Type B pancreatic cell (in vitro differentiated cells): ENCODE results near the gene DSCAM. TPM values are rescaled to one million over a fixed set of nuclear protein-coding genes. Genes with fewer than 3 reads are reported as not detected.

Experiments
- DNase-seq: peaks from one replicate; pipeline ENCODE4 v3.0.0; 2021; ENCODE audit warnings: mixed read lengths; ENCODE audit not compliant: unreplicated experiment; ENCODE audit errors: extremely low spot score
- H3K27ac Mint-ChIP-seq: 2 replicates; pipeline ENCODE4 v1.8.0; 2021; ENCODE audit warnings: mild to moderate bottlenecking, mixed read lengths
- H3K27me3 Mint-ChIP-seq: 2 replicates; pipeline ENCODE4 v1.8.0; 2021; ENCODE audit warnings: mixed read lengths
- H3K36me3 Mint-ChIP-seq: 2 replicates; pipeline ENCODE4 v1.8.0; 2021; ENCODE audit warnings: mixed read lengths
- H3K4me1 Mint-ChIP-seq: one replicate; pipeline ENCODE4 v1.8.0; 2021; ENCODE audit warnings: mixed read lengths; ENCODE audit not compliant: unreplicated experiment
- H3K4me3 Mint-ChIP-seq: 2 replicates; pipeline ENCODE4 v1.8.0; 2021; ENCODE audit warnings: mild to moderate bottlenecking, mixed read lengths
- H3K9me3 Mint-ChIP-seq: 2 replicates; pipeline ENCODE4 v1.8.0; 2021; ENCODE audit warnings: mixed read lengths
- total RNA-seq: library from RNA; stranded (reverse); gene quantifications from 2 replicates; pipeline ENCODE4 v1.2.1, GENCODE V29; 2021; ENCODE audit warnings: low replicate concordance
- TF ChIP-seq, protein P1 (sequence below): fragments of 200-600 bp; sonication (generic); conservative IDR thresholded peaks from 2 replicates; pipeline ENCODE4 v1.5.0; 2021; ENCODE audit warnings: antibody characterized with exemption, mild to moderate bottlenecking

Gene DSCAM
- total RNA-seq, 1 donor from 2014 or later = 1.4 TPM

DNA sequence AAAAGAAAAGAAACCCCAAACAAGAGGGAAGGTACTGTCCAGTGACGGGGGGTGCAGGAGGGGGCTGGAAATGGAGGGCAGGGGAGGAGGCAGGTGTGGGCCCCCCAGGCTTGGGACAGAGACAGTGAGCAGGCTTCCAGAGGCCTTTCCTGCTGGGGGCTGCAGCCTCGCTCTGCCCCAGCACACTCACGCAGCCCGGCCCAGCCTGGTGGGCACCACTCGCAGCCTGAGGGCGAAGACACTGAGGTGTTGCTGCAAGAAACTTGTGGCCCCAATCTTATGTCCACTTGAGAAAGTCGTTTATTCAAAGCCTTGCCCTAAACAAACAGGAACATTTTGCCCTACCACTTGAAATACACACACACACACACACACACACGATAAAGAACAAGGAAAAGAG is 705.3 kb downstream of the DSCAM start:
- no peaks in the 10 kb centered on the region for H3K27me3 Mint-ChIP-seq
- DNase-seq = no peak
- no peak overlapping the region for H3K27ac Mint-ChIP-seq
- TF ChIP-seq, protein P1, sequence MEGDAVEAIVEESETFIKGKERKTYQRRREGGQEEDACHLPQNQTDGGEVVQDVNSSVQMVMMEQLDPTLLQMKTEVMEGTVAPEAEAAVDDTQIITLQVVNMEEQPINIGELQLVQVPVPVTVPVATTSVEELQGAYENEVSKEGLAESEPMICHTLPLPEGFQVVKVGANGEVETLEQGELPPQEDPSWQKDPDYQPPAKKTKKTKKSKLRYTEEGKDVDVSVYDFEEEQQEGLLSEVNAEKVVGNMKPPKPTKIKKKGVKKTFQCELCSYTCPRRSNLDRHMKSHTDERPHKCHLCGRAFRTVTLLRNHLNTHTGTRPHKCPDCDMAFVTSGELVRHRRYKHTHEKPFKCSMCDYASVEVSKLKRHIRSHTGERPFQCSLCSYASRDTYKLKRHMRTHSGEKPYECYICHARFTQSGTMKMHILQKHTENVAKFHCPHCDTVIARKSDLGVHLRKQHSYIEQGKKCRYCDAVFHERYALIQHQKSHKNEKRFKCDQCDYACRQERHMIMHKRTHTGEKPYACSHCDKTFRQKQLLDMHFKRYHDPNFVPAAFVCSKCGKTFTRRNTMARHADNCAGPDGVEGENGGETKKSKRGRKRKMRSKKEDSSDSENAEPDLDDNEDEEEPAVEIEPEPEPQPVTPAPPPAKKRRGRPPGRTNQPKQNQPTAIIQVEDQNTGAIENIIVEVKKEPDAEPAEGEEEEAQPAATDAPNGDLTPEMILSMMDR = no peak
- H3K4me1 Mint-ChIP-seq = no peaks in the 10 kb centered on the region
- no peak overlapping the region for H3K4me3 Mint-ChIP-seq
- no peaks in the 10 kb centered on the region for H3K36me3 Mint-ChIP-seq
- H3K9me3 Mint-ChIP-seq = no peaks in the 10 kb centered on the region

DNA sequence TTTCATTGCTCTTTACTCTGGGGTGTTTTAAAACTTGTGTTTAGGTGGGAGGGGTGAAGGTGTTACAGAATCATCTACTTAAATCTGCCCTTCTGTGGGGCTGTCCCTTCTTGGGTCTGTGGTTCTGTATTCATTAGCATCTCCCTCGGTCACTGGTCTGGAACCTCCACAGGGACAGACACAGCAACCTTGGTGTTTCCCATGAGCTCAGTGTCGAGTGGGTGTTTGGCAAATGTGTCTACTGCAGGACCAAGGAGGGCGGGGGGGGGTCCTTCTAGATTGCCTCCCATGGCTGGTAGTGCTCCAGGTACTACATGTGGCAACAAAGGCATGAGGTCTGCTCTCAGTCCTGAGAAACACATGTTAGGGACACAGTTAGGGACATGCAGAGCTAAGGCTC is 706.3 kb downstream of the DSCAM start:
- Mint-ChIP-seq H3K4me1 (no peaks in the 10 kb centered on the region), H3K27me3 (no peaks in the 10 kb centered on the region), H3K27ac (no peak overlapping the region), H3K36me3 (no peaks in the 10 kb centered on the region), H3K9me3 (no peaks in the 10 kb centered on the region), H3K4me3 (no peak overlapping the region)
- TF ChIP-seq, protein P1 = no peak
- no peak for DNase-seq

DNA sequence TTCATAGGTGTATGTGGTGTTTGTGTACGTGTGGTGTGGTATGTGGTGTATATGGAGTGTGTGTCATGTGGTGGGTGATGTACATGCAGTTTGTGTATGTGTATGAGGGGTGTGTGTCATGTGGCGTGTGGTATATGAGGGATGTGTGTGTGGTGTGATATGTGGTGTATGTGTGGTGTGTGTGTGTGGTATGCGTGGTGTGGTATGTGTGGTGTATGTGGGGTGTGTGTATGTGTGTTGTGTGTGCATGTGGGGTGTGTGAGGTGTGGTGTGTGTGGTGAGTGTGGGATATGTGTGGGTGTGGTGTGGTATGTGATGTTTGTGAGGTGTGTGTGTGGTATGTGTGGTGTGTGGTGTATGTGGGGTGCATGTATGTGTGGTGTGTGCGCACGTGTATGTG is 707.3 kb downstream of the DSCAM start:
- Mint-ChIP-seq H3K4me1 (no peaks in the 10 kb centered on the region), H3K9me3 (no peaks in the 10 kb centered on the region), H3K27ac (no peak overlapping the region), H3K4me3 (no peak overlapping the region), H3K27me3 (no peaks in the 10 kb centered on the region), H3K36me3 (no peaks in the 10 kb centered on the region)
- no peak for DNase-seq
- TF ChIP-seq, protein P1 = no peak

DNA sequence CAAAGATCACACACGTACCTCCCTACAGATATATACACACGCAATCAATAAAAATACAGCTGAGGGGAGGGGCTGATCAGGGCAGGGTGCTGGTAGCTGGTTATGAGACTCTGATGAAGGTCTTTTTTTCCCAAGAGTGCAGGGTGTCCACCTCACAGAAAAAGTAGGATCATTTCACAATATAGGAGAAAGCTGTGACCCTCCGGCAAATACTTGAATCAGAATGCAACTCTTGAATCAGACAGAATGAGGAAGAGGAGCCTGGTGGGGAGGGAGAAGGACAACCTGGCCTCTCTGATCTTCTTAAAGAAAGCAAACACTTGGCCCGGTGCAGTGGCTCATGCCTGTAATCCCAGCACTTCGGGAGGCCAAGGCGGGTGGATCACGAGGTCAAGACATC is 710.4 kb downstream of the DSCAM start:
- no peaks in the 10 kb centered on the region for H3K27me3 Mint-ChIP-seq
- H3K4me1 Mint-ChIP-seq = no peaks in the 10 kb centered on the region
- no peaks in the 10 kb centered on the region for H3K36me3 Mint-ChIP-seq
- no peak overlapping the region for H3K27ac Mint-ChIP-seq
- no peak for DNase-seq
- TF ChIP-seq, protein P1 = no peak
- H3K9me3 Mint-ChIP-seq = peaks cover 5% of the 10 kb centered on the region
- H3K4me3 Mint-ChIP-seq = no peak overlapping the region

DNA sequence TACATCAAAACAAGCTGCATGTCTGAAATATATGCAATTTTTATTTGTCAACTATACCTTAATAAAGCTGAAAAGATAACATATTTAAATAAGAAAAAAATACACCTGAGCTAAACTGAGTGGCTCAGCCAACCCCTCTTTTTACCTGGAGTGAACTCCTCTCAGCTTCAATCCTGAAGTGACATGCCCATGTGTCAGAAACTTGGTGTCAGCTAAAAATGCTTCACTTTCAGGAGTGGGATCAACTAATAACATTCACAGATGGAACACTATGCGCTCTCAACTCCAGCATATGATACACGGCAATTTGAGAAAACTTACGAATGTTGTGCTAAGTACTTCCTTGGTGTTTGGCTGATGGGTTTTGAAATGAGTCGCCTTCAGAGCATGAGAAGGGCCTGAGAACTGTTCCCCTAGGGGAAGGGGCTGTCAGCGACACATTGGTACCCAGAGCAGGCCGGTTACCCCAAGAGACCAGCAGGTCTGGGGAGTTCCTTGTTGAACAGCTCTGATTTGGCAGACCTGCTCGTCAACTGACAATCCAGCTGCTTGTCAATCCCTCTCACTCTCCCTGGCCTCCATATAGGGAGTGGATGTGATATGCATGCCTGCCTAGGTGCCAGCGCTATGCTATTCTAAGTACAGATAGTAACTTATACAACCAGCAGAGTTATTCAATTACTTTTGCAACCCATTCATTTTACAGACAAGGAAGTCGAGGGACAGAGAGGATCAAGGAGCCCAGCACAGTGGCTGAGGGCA is 712.0 kb downstream of the DSCAM start:
- no peak for DNase-seq
- Mint-ChIP-seq H3K27me3 (no peaks in the 10 kb centered on the region), H3K9me3 (peaks cover 5% of the 10 kb centered on the region), H3K27ac (no peak overlapping the region), H3K36me3 (no peaks in the 10 kb centered on the region), H3K4me3 (no peak overlapping the region), H3K4me1 (no peaks in the 10 kb centered on the region)
- TF ChIP-seq, protein P1 = no peak
